C4-2B (cell line): ENCODE data around the gene JAZF1.

Experiments used
- H3K27ac ChIP-seq: fragments of 450-650 bp; 2 replicates; pipeline ENCODE4 v1.5.1; 2017
- ZFX ChIP-seq: fragments of 450-650 bp; IDR thresholded peaks from 2 replicates; pipeline ENCODE4 v1.6.1; 2017
- TF ChIP-seq, protein P1 (sequence below): fragments of 450-650 bp; conservative IDR thresholded peaks from 2 replicates; pipeline ENCODE4 v1.5.1; 2017; ENCODE audit warnings: mild to moderate bottlenecking

JAZF1 gene

GRCh38 chr7:28029051-28029450, 151.5 kb downstream of the JAZF1 start:
- H3K27ac ChIP-seq: no peak overlapping the region
- TF ChIP-seq ZFX: no peak
- TF ChIP-seq, protein P1, sequence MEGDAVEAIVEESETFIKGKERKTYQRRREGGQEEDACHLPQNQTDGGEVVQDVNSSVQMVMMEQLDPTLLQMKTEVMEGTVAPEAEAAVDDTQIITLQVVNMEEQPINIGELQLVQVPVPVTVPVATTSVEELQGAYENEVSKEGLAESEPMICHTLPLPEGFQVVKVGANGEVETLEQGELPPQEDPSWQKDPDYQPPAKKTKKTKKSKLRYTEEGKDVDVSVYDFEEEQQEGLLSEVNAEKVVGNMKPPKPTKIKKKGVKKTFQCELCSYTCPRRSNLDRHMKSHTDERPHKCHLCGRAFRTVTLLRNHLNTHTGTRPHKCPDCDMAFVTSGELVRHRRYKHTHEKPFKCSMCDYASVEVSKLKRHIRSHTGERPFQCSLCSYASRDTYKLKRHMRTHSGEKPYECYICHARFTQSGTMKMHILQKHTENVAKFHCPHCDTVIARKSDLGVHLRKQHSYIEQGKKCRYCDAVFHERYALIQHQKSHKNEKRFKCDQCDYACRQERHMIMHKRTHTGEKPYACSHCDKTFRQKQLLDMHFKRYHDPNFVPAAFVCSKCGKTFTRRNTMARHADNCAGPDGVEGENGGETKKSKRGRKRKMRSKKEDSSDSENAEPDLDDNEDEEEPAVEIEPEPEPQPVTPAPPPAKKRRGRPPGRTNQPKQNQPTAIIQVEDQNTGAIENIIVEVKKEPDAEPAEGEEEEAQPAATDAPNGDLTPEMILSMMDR: no peak

DNA sequence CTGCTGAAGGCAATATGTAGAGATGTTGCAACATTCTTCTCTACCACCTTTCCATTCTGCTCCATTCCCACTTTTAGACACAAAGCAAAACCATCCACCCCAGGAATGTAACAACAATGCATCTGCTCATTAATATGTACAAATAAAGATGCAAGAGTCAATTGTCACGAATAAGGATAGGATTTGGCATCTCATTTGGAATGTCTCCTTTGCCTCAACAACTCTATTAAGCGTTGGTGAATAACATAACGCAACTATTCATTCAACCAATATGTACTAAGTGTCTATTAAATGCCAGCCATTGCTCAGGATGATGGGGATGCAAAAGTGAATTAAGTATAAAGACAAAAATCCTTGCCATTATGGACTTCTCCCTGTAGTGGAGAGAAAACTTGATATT, 152.1 kb downstream of the JAZF1 start:
- no peak overlapping the region for H3K27ac ChIP-seq
- no peak for TF ChIP-seq ZFX
- TF ChIP-seq, protein P1: no peak

DNA sequence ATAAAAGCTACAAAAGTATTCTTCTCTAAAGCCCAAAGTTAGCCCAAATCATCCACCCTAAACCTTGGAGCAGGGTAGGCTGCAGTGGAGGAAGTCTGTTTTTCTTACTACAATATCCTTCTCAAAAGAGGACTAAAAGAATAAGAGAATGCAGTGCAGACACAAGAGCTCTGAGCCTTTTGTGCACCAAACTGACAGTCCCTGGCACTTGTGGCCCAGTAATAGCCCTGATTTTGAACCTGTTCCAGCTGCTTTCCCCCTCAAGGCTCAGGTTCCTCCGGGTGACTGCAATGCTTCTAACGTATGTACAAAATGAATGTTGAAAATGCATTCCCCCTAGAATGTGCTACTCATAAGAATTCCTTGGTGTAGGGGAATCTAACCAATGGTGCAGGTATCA, 154.4 kb downstream of the JAZF1 start:
- no peak overlapping the region for H3K27ac ChIP-seq
- TF ChIP-seq, protein P1: no peak

DNA sequence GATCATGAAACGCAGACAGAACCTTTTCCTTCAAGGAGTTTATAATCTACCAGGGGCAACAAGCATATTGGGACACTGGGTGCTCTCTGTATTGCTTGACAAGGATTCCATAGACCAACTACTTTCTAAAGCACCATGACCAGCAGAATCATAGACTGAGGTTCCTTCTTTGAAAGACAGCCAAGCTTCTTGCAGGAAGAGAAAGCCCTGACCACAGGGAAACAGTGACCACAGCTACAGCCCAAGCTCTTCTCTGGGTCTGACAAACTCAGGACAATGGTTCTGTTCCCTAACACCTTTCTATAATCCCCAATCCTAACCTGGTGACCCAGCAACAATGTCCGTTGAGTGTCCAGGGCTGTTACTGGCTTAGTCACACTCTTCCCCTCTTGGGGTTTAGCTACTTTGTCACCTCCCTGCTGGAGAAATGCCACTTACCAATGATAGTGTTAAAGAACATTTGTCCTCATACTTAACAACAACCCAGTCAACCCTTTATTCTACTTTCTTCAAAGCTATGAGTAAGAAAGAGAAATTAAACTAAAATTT, 155.7 kb downstream of the JAZF1 start:
- no peak overlapping the region for H3K27ac ChIP-seq
- TF ChIP-seq, protein P1: no peak
- TF ChIP-seq ZFX: no peak

- no peak for TF ChIP-seq ZFX
- TF ChIP-seq, protein P1: peak; percentile 96
- H3K27ac ChIP-seq: peak overlapping the region; percentile 19; the same call in 1 of the 2 replicates
Measured at GRCh38 chr7:28020302-28020940, 160.2 kb downstream of the JAZF1 start.

DNA sequence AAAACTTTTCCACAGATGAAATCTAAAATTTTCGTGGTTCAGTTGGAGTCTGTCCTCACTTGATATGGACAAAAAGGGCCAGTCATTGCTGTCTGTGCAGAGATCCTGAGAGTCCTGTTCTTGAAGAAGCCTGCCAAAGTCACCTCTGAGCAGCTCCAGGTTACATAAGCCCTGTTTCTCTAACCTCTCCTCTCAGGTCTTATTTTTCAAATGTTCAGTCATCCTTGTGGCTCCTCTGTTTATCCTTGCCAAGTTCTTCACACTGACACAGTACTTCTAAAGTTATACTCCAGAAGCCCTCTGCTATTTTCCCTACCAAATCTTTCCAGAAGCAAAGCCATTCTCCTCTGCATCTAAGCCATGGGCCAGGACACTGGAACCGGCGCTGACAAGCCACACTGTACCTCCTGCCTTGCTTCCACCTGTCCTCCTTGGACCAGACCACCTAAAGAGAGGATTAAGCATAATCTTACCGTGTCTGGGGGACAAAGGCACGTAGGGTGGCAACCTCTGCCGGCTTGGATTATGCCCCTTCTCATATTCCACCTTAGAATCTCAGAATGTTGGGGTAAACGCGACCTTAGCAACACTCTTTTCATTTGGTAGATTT, 161.6 kb downstream of the JAZF1 start:
- peak overlapping the region; percentile 22; the same call in 1 of the 2 replicates for H3K27ac ChIP-seq
- TF ChIP-seq, protein P1: no peak
- no peak for TF ChIP-seq ZFX

GRCh38 chr7:28018446-28018845, 162.1 kb downstream of the JAZF1 start:
- TF ChIP-seq, protein P1: no peak
- TF ChIP-seq ZFX: no peak
- H3K27ac ChIP-seq: no peak overlapping the region
